ENCODE measurements around the gene EEPD1.

DNA sequence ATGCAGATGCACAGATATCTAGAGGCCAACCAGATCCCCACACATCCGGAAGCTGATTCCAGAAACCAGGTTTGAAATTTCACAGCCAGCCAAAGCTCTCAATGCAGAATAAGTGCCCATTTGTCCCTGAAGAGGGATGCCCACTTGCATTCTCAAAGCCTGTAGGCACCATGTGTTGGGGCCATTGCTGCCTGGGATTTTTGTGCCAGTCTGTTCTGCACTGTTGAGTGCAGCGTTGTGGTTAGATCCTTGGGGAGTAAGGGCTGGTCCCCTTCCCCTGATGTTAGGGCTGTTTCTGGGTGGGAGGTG is 62.4 kb downstream of the EEPD1 start:
- no peak for TF ChIP-seq CTCF (IDR thresholded peaks at IDR 0.05; ENCODE audit: low read depth, low read length)
- no peak for TF ChIP-seq EZH2phosphoT487 (IDR thresholded peaks at IDR 0.05; ENCODE audit: low read depth)

Data from OCI-LY3 (cell line).